GM04503 (cell line): Measurements from ENCODE around the gene KIR2DL3.

Experiments used
- DNase-seq: peaks from one replicate; pipeline ENCODE4 v3.0.0-alpha.2; 2012; ENCODE audit warnings: low read depth

KIR2DL3 gene

DNA sequence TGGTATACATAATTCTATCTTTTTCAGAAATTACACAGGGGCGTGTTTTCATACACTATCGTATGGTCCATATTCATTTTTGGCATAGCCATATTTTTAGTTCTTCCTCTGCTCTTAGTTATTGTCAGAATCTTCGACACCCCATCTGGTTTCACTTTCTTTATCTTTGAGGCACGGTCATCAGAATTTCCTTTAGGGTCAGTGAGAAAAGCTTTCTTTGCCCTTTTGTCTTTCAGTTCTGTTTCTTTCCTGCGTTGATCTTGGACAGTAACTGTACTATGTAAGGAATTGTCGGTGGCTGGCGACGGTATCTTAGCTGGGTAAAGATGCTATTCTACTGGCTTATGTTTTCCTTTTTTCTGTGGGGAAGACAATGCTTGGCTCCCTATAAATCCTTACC, 54.5 kb downstream of the KIR2DL3 start:
- DNase-seq: no peak

DNA sequence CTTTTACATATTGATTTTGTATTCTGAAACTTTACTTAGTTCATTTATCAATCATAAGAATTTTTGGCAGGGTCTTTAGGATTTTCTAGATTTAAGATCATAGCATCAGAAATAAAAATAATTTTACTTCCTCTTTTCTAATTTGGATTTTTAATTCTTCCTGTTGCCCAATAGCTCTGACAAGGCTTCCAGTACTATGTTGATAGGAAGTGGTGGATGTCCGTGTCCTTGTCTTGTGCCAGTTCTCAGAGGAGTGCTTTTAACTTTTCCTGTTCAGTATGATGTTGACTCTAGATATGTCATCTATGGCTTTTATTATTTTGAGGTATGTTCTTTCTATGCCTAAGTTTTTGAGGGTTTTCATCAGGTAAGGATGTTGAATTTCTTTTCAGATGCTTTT, 57.4 kb downstream of the KIR2DL3 start:
- DNase-seq: no peak
